Naive thymus-derived CD4-positive, alpha-beta T cell (primary cell): Measurements from ENCODE around the gene KIAA0232. TPM values are rescaled to one million over a fixed set of nuclear protein-coding genes. Genes with fewer than 3 reads are reported as not detected.

Experiments used
- ATAC-seq: fragments of 150-1000 bp; cut with Tn5 transposase; 2 replicates; pipeline ENCODE4 v1.10.0; 2021; ENCODE audit warnings: mild to moderate bottlenecking, moderate library complexity
- CTCF ChIA-PET: fragments of 350-600 bp; sonication (Branson Sonifier 250); formaldehyde crosslinking; loops from one replicate; lab custom pipeline; 2021; ENCODE audit warnings: antibody characterized with exemption; lab: Charles Lee
- POLR2A ChIA-PET: fragments of 350-600 bp; sonication (Branson Sonifier 250); formaldehyde crosslinking; loops from one replicate; lab custom pipeline; 2021; ENCODE audit warnings: antibody characterized with exemption, inconsistent platforms; lab: Charles Lee
- DNase-seq, 9 donors: peaks; one replicate each; pipeline versions ENCODE4 v3.0.0 to v3.0.0-alpha.2; 2020 to 2022; ENCODE audit warnings: mixed read lengths in 1 of 9
- H3K27ac ChIP-seq: one replicate; pipeline ENCODE4 v1.7.0; 2013; ENCODE audit warnings: mild to moderate bottlenecking, low read depth, low read length, moderate library complexity
- H3K27me3 ChIP-seq, 2 donors: one replicate each; pipeline ENCODE4 v1.7.0; 2013; ENCODE audit warnings: low read length in 2 of 2, mild to moderate bottlenecking in 2 of 2, moderate library complexity in 2 of 2; ENCODE audit not compliant: control insufficient read depth in 2 of 2, insufficient read depth in 2 of 2
- H3K36me3 ChIP-seq, 3 experiments: 1 replicate in 2 of 3; 2 replicates in 1 of 3; pipeline ENCODE4 v1.7.0; 2013; ENCODE audit warnings: low read length in 3 of 3, mild to moderate bottlenecking in 3 of 3, moderate library complexity in 1 of 3; ENCODE audit not compliant: insufficient read depth in 3 of 3, control insufficient read depth in 2 of 3
- H3K4me1 ChIP-seq, 2 donors: one replicate each; pipeline ENCODE4 v1.7.0; 2013; ENCODE audit warnings: low read length in 2 of 2, mild to moderate bottlenecking in 2 of 2, moderate library complexity in 1 of 2; ENCODE audit not compliant: control insufficient read depth in 2 of 2, insufficient read depth in 2 of 2
- H3K4me3 ChIP-seq: 2 replicates; pipeline ENCODE4 v1.7.0; 2013; ENCODE audit warnings: mild to moderate bottlenecking, low read length
- H3K9me3 ChIP-seq, 3 experiments: 1 replicate in 2 of 3; 2 replicates in 1 of 3; pipeline ENCODE4 v1.7.0; 2013; ENCODE audit warnings: low read length in 3 of 3; ENCODE audit not compliant: control insufficient read depth in 2 of 3
- H3K27ac Mint-ChIP-seq, 9 donors: one replicate each; pipeline ENCODE4 v1.8.0; 2020 to 2022; ENCODE audit warnings: mixed read lengths in 9 of 9, mild to moderate bottlenecking in 8 of 9, moderate library complexity in 5 of 9, inconsistent platforms in 2 of 9
- H3K27me3 Mint-ChIP-seq, 5 donors: one replicate each; pipeline ENCODE4 v1.8.0; 2021 to 2022; ENCODE audit warnings: mixed read lengths in 5 of 5, mild to moderate bottlenecking in 1 of 5
- H3K36me3 Mint-ChIP-seq, 5 donors: one replicate each; pipeline ENCODE4 v1.8.0; 2020 to 2022; ENCODE audit warnings: mixed read lengths in 5 of 5, mild to moderate bottlenecking in 3 of 5, inconsistent platforms in 1 of 5
- H3K4me1 Mint-ChIP-seq, 7 donors: one replicate each; pipeline ENCODE4 v1.8.0; 2020 to 2022; ENCODE audit warnings: mixed read lengths in 7 of 7, mild to moderate bottlenecking in 3 of 7, inconsistent platforms in 1 of 7
- H3K4me3 Mint-ChIP-seq, 10 donors: one replicate each; pipeline ENCODE4 v1.8.0; 2020 to 2022; ENCODE audit warnings: mild to moderate bottlenecking in 10 of 10, mixed read lengths in 10 of 10, moderate library complexity in 6 of 10, inconsistent platforms in 2 of 10
- H3K9me3 Mint-ChIP-seq, 11 donors: one replicate each; pipeline ENCODE4 v1.8.0; 2020 to 2022; ENCODE audit warnings: mixed read lengths in 11 of 11, mild to moderate bottlenecking in 4 of 11, inconsistent platforms in 1 of 11, moderate library complexity in 1 of 11
- intact Hi-C, 2 donors: fragments of 100-400 bp; cut with micrococcal nuclease; formaldehyde crosslinking; loops; one replicate each; pipeline ENCODE4 v1.15.1; 2023
- polyA plus RNA-seq, 2 donors: library from polyadenylated mRNA; unstranded; fragments of 300-500 nt; fragmentation: Illumina TruSeq; gene quantifications; one replicate each; pipeline ENCODE4 v1.2.3, GENCODE V29; 2021
- total RNA-seq, 6 experiments: library from RNA in 5 of 6; stranded (reverse) in 5 of 6; gene quantifications; 1 replicate in 5 of 6; 2 replicates in 1 of 6; pipeline ENCODE4 v1.2.3 and lab custom pipeline; 2021 to 2026

Gene KIAA0232
- total and polyA plus RNA-seq, 7 experiments from 2014 or later: 12.0 to 24.2 (median 17.2) TPM

DNA sequence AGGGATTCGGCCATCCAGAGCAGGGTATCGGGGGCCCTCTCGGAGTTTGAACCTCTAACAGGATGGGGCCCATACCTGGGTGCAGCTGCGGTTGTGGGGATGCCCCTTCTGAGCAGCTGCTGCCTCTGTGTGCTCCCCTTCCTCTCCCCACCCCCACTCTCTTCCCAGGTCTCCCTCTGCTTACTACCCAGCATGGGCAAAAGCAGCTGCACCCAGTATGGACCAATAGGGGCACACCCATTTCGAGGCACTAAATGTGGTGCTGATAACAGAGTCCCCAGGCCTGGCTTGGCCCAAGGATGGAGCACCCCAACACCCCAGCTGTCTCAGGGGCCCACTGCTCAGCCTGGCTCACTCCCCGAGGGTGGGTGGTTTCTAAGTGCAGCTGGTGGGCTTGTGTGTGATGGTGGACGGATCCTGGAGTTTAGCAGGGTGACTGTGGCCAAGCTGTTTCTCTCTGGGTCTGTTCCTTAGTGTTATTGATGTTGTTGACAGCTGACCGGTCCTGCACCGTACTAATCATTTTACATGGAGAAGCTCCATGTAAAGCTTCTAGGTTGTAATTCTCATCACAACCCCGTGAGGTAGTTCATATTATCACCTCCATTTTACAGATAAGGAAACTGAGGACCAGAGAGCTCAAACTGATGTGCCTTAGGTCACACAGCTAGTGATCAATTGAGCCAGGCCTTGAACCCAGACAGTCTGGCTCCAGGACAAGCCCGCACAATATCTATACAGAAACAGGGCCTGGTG lies 13.1 kb upstream of the KIAA0232 start:
- peak overlapping the region in 3 of 10 donors; percentile 9 to 61 (median 23) for H3K4me3 Mint-ChIP-seq
- POLR2A ChIA-PET: interaction anchor here (0.5 to 3.5 kb wide), 6 partner anchors 9 to 195 kb away, joined by 3 to 15 read pairs (median 5); partner anchors contain the start of genes KIAA0232 and MAN2B2

DNA sequence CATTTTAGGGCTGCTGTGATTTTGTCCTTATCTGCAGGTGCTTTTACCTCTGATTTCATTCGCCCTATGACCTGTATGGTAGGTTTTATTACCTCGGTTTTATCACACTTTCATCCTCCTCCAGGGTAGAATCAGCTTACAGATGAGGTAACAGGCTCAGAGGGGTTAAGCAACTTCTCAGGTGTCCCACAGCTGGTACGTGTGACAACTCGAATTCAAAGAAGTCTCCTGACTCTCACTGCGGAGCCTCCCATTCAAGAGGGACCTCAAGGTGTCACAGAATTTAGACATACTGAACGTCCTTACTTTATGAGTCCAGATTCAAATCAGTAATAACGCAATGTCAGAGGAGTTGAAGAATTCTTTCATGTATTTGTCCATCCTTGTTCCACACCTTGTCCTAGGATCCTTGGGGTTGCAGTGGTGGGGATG lies 12.5 kb upstream of the KIAA0232 start:
- H3K36me3 Mint-ChIP-seq: no peaks in the 10 kb centered on the region
- ChIA-PET POLR2A (interaction anchor here (1.6 to 3.5 kb wide), 3 partner anchors 9 to 19 kb away, joined by 4 to 15 read pairs (median 7); partner anchors contain the start of gene KIAA0232), CTCF (no interaction called here)
- peaks cover 0 to 18% (median 0%) of the 10 kb centered on the region in 5 donors for H3K27me3 Mint-ChIP-seq
- Histone ChIP-seq H3K36me3 (no peaks in the 10 kb centered on the region), H3K4me3 (no peak overlapping the region), H3K27me3 (no peaks in the 10 kb centered on the region), H3K4me1 (peaks cover 4 to 16% of the 10 kb centered on the region in 2 donors), H3K27ac (no peak overlapping the region), H3K9me3 (no peaks in the 10 kb centered on the region)
- no peak for DNase-seq
- no peaks in the 10 kb centered on the region for H3K9me3 Mint-ChIP-seq
- intact Hi-C loops: no loop called here
- H3K4me3 Mint-ChIP-seq: no peak overlapping the region
- no peak for ATAC-seq
- H3K4me1 Mint-ChIP-seq: peaks cover 7 to 25% (median 17%) of the 10 kb centered on the region in 7 donors
- H3K27ac Mint-ChIP-seq: no peak overlapping the region

More for the DNA sequence above, 13.1 kb upstream of the KIAA0232 start:
- Histone ChIP-seq H3K27ac (no peak overlapping the region), H3K4me3 (no peak overlapping the region), H3K27me3 (no peaks in the 10 kb centered on the region), H3K4me1 (peaks cover 4 to 16% of the 10 kb centered on the region in 2 donors), H3K9me3 (no peaks in the 10 kb centered on the region), H3K36me3 (no peaks in the 10 kb centered on the region)
- DNase-seq (peak in 2 of 9 donors; percentile 17), ATAC-seq (peak; percentile 56)
- Mint-ChIP-seq H3K27me3 (peaks cover 0 to 16% (median 0%) of the 10 kb centered on the region in 5 donors), H3K36me3 (no peaks in the 10 kb centered on the region), H3K9me3 (no peaks in the 10 kb centered on the region), H3K4me1 (peaks cover 7 to 22% (median 14%) of the 10 kb centered on the region in 7 donors), H3K27ac (peak overlapping the region in 1 of 9 donors; percentile 42)
- CTCF ChIA-PET: interaction anchor here (1.4 to 1.6 kb wide), 2 partner anchors 11 to 104 kb away, joined by 3 to 4 read pairs; no protein-coding TSS in a partner anchor
- intact Hi-C loops: no loop called here

DNA sequence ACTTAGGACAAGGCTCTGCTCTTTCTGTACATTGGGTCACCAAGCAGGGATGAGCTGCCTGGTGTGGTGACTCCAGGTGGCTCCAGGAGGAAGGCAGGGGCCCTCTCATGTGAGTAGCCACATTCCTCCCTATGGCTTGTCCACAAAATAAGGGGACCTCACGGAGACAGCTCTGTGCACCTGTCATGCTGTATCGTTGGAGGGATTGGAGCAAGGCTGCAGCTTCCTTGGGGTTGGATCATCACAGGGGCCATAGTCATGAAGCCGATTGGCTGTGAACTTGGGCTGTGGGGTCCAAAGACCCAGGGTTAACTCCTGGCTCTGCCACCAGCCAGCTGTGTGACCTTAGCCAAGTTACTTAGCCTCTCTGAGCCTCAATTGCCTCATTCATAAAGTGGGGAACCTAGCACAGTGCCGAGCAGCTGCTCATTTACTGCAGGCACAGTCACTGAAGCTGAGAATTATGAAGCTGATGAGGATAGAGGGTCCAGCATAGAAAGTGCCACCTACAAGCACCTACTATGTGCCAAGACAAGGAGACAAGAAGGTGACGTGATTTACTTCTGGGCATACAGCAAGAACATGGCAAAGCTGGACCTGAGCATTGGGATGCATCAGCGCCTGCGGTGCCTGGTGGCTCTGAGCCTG lies 11.8 kb upstream of the KIAA0232 start:
- Mint-ChIP-seq H3K36me3 (no peaks in the 10 kb centered on the region), H3K9me3 (no peaks in the 10 kb centered on the region), H3K27me3 (peaks cover 0 to 14% (median 0%) of the 10 kb centered on the region in 5 donors), H3K4me1 (peaks cover 7 to 32% (median 24%) of the 10 kb centered on the region in 7 donors), H3K4me3 (no peak overlapping the region), H3K27ac (peak overlapping the region in 2 of 9 donors; percentile 17 to 40)
- DNase-seq: no peak
- ATAC-seq: no peak
- H3K36me3 ChIP-seq: no peaks in the 10 kb centered on the region
- H3K4me3 ChIP-seq: no peak overlapping the region
- no peaks in the 10 kb centered on the region for H3K27me3 ChIP-seq
- intact Hi-C loops: no loop called here
- CTCF ChIA-PET: no interaction called here
- no peak overlapping the region for H3K27ac ChIP-seq
- H3K4me1 ChIP-seq: peaks cover 4 to 16% of the 10 kb centered on the region in 2 donors
- no peaks in the 10 kb centered on the region for H3K9me3 ChIP-seq
- POLR2A ChIA-PET: interaction anchor here (1.0 kb wide), 1 partner anchor 11 kb away, joined by 5 read pairs; no protein-coding TSS in a partner anchor

DNA sequence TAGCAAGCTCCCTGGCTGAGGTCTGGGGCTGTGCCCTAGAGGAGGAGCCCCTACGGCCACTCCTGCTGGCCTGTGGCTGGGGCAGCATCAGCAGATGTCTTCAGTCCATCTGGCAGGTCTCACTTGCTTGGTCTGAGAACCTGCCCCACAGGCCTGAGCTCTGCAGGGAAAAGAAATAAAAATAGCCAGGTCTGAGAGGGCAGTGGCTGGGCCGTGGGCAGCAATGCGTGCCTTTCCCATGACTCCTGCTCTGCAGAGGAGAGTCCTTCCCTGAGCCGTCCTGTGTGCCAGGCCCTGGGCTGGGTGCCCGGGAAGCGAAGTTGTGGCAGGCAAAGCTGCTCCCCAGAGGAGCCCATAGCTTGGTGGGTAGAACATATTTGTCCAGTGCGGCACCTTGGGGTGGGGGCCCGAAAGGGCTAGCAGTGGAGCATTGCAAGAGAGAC lies 11.3 kb upstream of the KIAA0232 start:
- H3K27ac Mint-ChIP-seq: no peak overlapping the region
- peaks cover 4 to 16% of the 10 kb centered on the region in 2 donors for H3K4me1 ChIP-seq
- H3K4me1 Mint-ChIP-seq: peaks cover 7 to 29% (median 22%) of the 10 kb centered on the region in 7 donors
- ATAC-seq: no peak
- H3K4me3 Mint-ChIP-seq: no peak overlapping the region
- H3K4me3 ChIP-seq: no peak overlapping the region
- POLR2A ChIA-PET: interaction anchor here (1.0 kb wide), 1 partner anchor 10 kb away, joined by 5 read pairs; no protein-coding TSS in a partner anchor
- no peaks in the 10 kb centered on the region for H3K27me3 ChIP-seq
- CTCF ChIA-PET: interaction anchor here (0.6 kb wide), 1 partner anchor 51 kb away, joined by 4 read pairs; no protein-coding TSS in a partner anchor
- no peaks in the 10 kb centered on the region for H3K36me3 ChIP-seq
- H3K27ac ChIP-seq: no peak overlapping the region
- peaks cover 0 to 10% (median 0%) of the 10 kb centered on the region in 5 donors for H3K27me3 Mint-ChIP-seq
- DNase-seq: no peak
- intact Hi-C loops: no loop called here
- no peaks in the 10 kb centered on the region for H3K9me3 Mint-ChIP-seq
- no peaks in the 10 kb centered on the region for H3K9me3 ChIP-seq
- no peaks in the 10 kb centered on the region for H3K36me3 Mint-ChIP-seq

DNA sequence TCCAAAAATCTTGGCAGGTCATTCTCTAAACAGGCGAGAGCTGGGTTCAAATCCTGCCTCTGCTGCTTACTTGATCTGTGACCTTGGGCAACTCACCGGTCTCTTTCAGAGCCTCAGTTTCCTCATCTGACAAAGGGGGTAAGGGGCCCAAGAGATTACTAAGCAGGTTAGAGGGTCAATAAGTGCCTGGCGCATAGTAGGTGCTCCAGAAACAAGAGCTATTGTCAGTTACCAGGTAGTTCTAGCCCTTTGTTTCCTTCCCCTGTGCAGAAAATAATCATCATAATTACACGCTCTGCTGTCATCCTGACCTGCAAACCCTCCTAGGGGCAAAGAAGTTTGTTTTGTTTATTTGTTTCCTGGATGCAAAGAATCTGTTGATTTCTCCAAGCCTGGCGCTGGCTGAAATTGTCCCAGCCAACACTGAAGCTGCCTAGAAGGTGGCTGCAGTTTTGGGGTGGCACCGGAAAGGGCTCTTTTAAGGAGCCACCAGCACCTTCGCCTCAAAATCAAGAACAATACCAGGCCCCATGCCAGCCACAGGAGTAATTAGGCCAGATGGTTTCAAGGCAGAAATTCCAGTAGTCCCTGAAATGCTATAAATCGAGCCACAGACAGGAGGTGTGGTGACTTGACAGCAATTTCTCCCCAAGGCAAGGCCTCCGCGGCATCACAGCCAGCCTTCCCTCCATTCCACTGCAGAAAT lies 10.2 kb upstream of the KIAA0232 start:
- Histone ChIP-seq H3K27ac (no peak overlapping the region), H3K4me1 (peaks cover 10 to 16% of the 10 kb centered on the region in 2 donors), H3K4me3 (no peak overlapping the region), H3K9me3 (no peaks in the 10 kb centered on the region), H3K27me3 (no peaks in the 10 kb centered on the region), H3K36me3 (no peaks in the 10 kb centered on the region)
- ATAC-seq (no peak), DNase-seq (no peak)
- Mint-ChIP-seq H3K27ac (no peak overlapping the region), H3K27me3 (peaks cover 0 to 7% (median 0%) of the 10 kb centered on the region in 5 donors), H3K4me1 (peaks cover 16 to 35% (median 25%) of the 10 kb centered on the region in 7 donors), H3K36me3 (no peaks in the 10 kb centered on the region), H3K9me3 (no peaks in the 10 kb centered on the region), H3K4me3 (no peak overlapping the region)
- intact Hi-C loops: no loop called here
- ChIA-PET POLR2A (no interaction called here), CTCF (no interaction called here)

DNA sequence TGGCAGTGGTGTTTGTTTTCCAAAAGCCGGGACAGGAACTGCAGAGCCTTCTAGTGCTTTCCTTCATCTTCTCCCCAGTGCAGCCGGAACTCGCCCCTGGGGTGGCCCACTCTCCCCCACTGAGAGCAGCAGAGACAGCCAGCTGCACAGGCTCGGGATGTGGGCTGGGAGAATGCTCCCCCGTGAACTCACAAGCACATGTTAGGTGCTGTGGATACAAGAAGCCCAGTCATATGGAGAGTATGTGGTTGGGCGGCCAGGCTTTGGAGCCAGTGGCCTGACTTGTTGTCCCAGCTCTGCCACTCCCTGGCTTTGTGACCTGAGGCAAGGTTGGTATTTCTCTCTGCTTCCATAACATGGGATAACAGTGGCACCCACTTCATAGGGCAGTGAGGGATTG lies 9.4 kb upstream of the KIAA0232 start:
- Mint-ChIP-seq H3K4me3 (no peak overlapping the region), H3K9me3 (no peaks in the 10 kb centered on the region), H3K36me3 (no peaks in the 10 kb centered on the region), H3K27ac (no peak overlapping the region), H3K4me1 (peaks cover 18 to 42% (median 32%) of the 10 kb centered on the region in 7 donors), H3K27me3 (peaks cover 0 to 7% (median 0%) of the 10 kb centered on the region in 5 donors)
- POLR2A ChIA-PET: no interaction called here
- DNase-seq (no peak), ATAC-seq (no peak)
- Histone ChIP-seq H3K27me3 (no peaks in the 10 kb centered on the region), H3K27ac (no peak overlapping the region), H3K4me1 (peaks cover 16 to 23% of the 10 kb centered on the region in 2 donors), H3K36me3 (no peaks in the 10 kb centered on the region), H3K9me3 (no peaks in the 10 kb centered on the region), H3K4me3 (no peak overlapping the region)
- intact Hi-C loops: no loop called here
- CTCF ChIA-PET: no interaction called here
